Measurements from ENCODE around the gene TBX4. TPM values are rescaled to one million over a fixed set of nuclear protein-coding genes. Genes with fewer than 3 reads are reported as not detected.
"Not testable (repeated sequence)": the region's sequence is repeated elsewhere in the genome, so short reads cannot be mapped to it uniquely, and the experiment has no call there.

Gene TBX4
- total and polyA plus RNA-seq, 5 donors: 0.11 TPM; not detected in 4

DNA sequence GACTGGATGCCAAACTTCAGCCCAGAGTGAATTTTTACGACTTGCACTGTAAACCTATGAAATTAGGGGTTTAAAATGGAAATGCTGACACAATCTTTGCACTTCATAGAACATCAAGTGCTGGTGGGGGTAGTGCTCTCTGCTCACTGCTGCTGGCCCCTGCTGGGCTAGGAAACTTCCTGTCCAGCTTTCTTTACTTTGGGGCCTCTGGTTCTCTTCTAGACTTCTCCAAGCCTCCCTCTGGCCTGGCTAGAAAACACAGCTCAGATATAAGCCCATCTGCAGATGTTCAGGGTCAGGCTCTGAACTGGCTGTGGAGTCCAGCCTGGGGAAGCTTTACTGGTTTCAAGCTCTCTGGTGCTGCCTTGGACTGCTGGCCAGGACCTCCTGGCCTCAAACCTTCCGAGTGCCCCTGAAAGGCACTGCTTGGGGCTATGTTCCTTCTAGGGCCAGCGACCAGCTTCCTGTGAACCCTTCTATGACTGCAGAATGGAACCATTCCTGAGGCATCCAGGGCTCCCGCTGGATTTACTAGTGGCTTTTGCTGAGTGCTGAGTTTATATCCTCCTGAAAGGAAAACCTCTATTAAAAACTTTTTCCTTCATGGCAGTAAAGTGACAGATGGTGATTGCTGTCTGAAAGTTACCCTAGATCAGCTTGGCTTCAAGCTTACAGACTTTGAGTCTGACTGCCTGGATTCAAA lies 59.4 kb downstream of the TBX4 start:
- intact Hi-C loops (cut with DNase I): no loop called here
- H3K4me3 ChIP-seq (ENCODE audit: low read length): no peak overlapping the region
- H3K27ac ChIP-seq (ENCODE audit: low read length): no peak overlapping the region
- no peaks in the 10 kb centered on the region for H3K9me3 ChIP-seq (ENCODE audit: control insufficient read depth, low read length)
- no peak for DNase-seq
- WGBS: 83% methylated on average over 4 of the region's 4 CpGs
- ATAC-seq: no peak
- no peaks in the 10 kb centered on the region for H3K4me1 ChIP-seq (ENCODE audit: control insufficient read depth, insufficient read depth, low read length)
- no peaks in the 10 kb centered on the region for H3K27me3 ChIP-seq (ENCODE audit: control insufficient read depth, insufficient read depth)

DNA sequence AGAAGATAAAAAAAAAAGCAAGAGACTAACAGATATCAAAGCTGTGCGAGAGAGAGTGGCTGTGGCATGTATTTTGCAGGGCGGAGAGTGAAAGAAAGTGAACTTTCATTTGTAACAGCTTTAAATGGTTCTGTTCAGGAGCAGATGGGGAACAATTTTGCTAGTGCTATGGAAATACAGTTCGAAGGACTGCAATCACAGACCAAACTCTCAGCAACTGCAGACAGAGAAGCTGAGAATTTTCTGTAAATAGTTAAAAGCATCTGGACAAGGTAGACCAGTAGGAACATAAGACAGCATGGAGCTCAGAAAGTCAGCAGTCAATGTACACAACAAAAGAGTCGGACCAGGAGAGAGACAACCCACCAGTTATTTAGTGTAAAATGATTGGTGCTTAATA lies 62.3 kb downstream of the TBX4 start:
- ATAC-seq (no peak), DNase-seq (no peak)
- intact Hi-C loops (cut with DNase I): no loop called here
- H3K4me1 ChIP-seq (ENCODE audit: control insufficient read depth, insufficient read depth, low read length): no peaks in the 10 kb centered on the region
- no peak overlapping the region for H3K27ac ChIP-seq (ENCODE audit: low read length)
- 70% methylated on average over 4 of the region's 4 CpGs for WGBS
- no peaks in the 10 kb centered on the region for H3K27me3 ChIP-seq (ENCODE audit: control insufficient read depth, insufficient read depth)
- H3K4me3 ChIP-seq (ENCODE audit: low read length): no peak overlapping the region
- H3K9me3 ChIP-seq (ENCODE audit: control insufficient read depth, low read length): no peaks in the 10 kb centered on the region

DNA sequence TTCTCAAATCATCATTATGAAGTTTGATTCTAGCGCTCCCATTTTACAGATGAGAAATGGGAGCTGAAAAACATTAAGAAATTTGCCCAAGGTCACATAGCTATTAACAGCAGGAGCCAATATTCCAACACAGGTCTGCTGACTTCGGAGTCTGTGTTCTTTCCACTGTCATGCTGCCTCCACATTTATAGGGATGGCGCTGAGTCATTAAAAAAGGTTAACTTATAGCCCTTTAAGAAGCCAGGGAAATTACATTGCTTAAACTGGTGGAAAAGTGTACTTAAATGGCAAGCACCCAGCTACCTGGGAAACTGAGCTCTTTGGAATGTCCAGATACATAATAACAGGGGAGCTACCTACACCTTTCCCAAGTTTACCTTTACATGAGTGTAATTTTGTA lies 65.0 kb downstream of the TBX4 start:
- no peaks in the 10 kb centered on the region for H3K9me3 ChIP-seq (ENCODE audit: control insufficient read depth, low read length)
- intact Hi-C loops (cut with DNase I): no loop called here
- H3K4me1 ChIP-seq (ENCODE audit: control insufficient read depth, insufficient read depth, low read length): no peaks in the 10 kb centered on the region
- no peak overlapping the region for H3K4me3 ChIP-seq (ENCODE audit: low read length)
- H3K27ac ChIP-seq (ENCODE audit: low read length): no peak overlapping the region
- H3K27me3 ChIP-seq (ENCODE audit: control insufficient read depth, insufficient read depth): no peaks in the 10 kb centered on the region
- WGBS: 94% methylated on average over 3 of the region's 3 CpGs
- DNase-seq: no peak
- ATAC-seq: no peak

DNA sequence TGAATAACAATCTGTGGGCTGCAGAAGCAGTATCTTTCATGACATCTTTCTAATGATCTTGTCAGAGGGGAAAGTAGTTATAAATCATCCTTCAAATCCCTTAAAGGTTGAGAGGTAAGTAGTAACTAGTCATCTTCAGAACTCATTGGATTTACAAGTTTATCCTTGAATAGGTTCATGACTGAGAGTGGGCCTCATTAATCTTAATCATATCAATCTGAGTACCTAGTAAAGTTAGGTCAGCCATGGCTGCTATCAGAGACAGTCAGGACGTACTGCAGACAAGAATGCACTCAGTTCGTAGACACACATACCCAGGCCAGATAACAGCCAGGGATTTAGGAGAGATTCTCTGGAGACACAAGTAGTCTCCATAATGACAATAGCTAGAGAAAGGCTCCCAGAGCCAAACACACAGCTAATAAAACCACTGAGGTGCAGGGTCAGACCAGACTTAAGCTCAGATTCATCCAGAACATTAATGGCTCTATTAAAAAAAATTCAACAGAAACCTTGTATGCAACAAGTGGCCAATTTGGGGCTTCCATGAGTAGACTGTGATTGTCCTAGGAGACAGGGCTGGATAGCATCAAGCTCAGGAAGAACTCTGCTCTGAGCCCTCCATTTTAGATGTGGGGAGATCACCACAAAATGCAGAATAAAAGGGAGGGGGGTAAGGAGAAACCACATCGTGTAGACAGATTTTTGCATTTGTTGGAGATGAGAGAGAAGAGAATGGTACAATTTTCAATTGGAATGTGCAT lies 65.8 kb downstream of the TBX4 start:
- no peak for DNase-seq
- no peak overlapping the region for H3K27ac ChIP-seq (ENCODE audit: low read length)
- H3K9me3 ChIP-seq (ENCODE audit: control insufficient read depth, low read length): no peaks in the 10 kb centered on the region
- H3K4me3 ChIP-seq (ENCODE audit: low read length): no peak overlapping the region
- H3K4me1 ChIP-seq (ENCODE audit: control insufficient read depth, insufficient read depth, low read length): no peaks in the 10 kb centered on the region
- no peak for ATAC-seq
- intact Hi-C loops (cut with DNase I): no loop called here
- H3K27me3 ChIP-seq (ENCODE audit: control insufficient read depth, insufficient read depth): no peaks in the 10 kb centered on the region
- WGBS: 38% methylated on average over 3 of the region's 3 CpGs

DNA sequence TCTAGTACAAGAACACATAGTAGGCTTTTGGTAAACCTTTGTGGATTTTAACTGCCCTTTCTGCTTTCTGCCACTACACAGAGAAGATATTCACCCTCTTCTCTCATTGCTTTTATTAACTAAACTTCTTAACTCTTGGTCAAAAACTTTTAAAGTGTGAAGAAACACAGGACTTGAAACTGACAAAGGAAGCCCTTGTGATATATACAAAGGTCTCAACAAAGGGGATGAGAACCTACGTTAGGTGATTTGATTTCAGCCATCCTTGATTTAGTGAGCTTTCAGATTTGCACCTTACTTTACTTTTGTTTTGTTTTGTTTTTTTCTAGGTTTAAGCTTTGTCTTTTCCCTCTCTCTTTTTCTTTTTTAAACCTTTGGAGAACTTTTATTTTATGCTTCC lies 66.9 kb downstream of the TBX4 start:
- Histone ChIP-seq H3K9me3 (ENCODE audit: control insufficient read depth, low read length) (no peaks in the 10 kb centered on the region), H3K27ac (ENCODE audit: low read length) (no peak overlapping the region), H3K27me3 (ENCODE audit: control insufficient read depth, insufficient read depth) (no peaks in the 10 kb centered on the region), H3K4me1 (ENCODE audit: control insufficient read depth, insufficient read depth, low read length) (no peaks in the 10 kb centered on the region), H3K4me3 (ENCODE audit: low read length) (no peak overlapping the region)
- no peak for ATAC-seq
- intact Hi-C loops (cut with DNase I): no loop called here
- DNase-seq: no peak
- WGBS: 54% methylated on average over 1 of the region's 1 CpG

DNA sequence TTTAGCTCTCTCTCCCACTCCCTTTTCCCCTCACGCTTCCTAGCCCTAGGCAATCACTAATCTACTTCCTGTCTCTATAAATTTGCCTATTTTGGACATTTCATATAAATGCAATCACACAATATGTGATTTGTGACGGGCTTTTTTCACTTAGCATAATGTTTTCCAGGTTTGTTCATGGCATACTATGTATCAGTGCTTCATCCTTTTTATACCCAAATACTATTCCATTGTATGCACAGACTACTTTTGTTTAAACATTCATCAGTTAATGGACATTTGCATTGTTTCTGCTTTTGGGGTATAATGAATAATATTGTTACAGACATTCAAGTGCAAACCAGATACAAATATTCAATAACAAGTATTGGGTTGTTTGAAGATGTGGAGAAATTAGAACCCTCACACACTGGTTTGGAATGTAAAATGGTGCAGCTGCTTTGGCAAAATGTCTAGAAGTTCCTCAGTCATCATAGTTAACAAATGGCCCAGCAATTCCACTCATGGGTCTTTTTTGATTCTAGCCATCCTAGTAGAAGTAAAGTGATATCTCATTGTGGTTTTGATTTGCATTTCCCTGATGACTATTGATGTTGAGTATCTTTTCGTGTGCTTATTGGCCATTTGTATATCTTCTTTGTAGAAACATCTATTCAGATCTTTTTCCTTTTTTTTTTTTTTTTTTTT lies 67.7 kb downstream of the TBX4 start:
- H3K9me3 ChIP-seq (ENCODE audit: control insufficient read depth, low read length): no peaks in the 10 kb centered on the region
- no peak overlapping the region for H3K27ac ChIP-seq (ENCODE audit: low read length)
- WGBS: 56% methylated on average over 3 of the region's 3 CpGs
- ATAC-seq (no peak), DNase-seq (no peak)
- no peaks in the 10 kb centered on the region for H3K27me3 ChIP-seq (ENCODE audit: control insufficient read depth, insufficient read depth)
- no peak overlapping the region for H3K4me3 ChIP-seq (ENCODE audit: low read length)
- H3K4me1 ChIP-seq (ENCODE audit: control insufficient read depth, insufficient read depth, low read length): no peaks in the 10 kb centered on the region
- intact Hi-C loops (cut with DNase I): no loop called here

DNA sequence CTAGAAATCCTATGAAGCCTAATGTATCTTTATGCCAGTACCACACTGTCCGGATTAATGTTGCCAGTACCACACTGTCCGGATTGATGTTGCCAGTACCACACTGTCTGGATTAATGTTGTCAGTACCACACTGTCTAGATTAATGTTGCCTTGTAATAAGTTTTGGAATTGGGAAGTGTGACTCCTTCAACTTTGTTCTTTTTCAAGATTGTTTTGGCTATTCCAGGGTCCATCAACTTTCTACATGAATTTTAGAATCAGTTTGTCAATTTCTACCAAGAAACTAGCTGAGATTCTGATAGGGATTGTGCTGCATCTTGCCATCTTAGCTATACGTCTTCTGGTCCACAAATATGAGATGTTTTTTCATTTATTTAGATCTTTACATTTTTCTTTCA lies 68.7 kb downstream of the TBX4 start:
- Histone ChIP-seq H3K9me3 (ENCODE audit: control insufficient read depth, low read length) (no peaks in the 10 kb centered on the region), H3K4me3 (ENCODE audit: low read length) (no peak overlapping the region), H3K27me3 (ENCODE audit: control insufficient read depth, insufficient read depth) (no peaks in the 10 kb centered on the region), H3K4me1 (ENCODE audit: control insufficient read depth, insufficient read depth, low read length) (no peaks in the 10 kb centered on the region), H3K27ac (ENCODE audit: low read length) (no peak overlapping the region)
- DNase-seq: no peak
- no peak for ATAC-seq
- WGBS: 81% methylated on average over 3 of the region's 3 CpGs
- intact Hi-C loops (cut with DNase I): no loop called here

DNA sequence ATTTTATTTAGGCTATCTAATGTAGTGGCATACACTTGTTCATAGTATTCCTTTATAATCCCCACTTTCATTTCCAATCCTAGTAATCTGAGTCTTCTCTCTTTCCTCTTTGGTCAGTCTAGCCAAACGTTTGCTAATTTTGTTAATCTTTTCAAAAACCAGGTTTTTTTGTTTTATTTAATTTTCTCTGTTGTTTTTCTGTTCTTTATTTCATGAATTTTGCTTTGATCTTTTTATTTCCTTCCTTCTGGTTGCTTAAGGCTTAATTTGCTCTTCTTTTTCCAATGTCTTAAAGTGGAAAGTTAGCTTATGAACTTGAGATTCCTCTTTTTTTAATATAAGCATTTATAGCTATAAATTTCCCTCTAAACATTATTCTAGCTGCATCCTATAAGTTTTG lies 69.9 kb downstream of the TBX4 start:
- H3K27me3 ChIP-seq (ENCODE audit: control insufficient read depth, insufficient read depth): no peaks in the 10 kb centered on the region

DNA sequence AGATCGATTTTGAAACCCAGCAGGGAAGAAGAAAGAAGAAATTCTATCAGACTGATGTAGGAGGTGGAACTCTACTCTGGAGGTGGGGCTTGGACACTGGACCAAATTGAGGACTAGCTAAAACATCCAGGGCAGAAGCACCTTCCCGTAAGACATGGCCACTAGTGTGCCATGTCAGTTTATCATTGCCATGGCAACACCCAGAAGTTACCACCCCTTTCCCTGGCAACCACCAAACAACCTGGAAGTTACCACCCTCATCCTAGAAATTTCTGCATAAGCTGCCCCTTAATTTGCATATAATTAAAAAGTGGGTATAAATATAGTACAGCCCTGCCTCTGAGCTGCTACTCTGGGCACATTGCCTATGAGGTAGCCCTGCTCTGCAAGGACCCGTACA lies 72.1 kb downstream of the TBX4 start:
- Histone ChIP-seq H3K27ac (ENCODE audit: low read length) (no peak overlapping the region), H3K27me3 (ENCODE audit: control insufficient read depth, insufficient read depth) (no peaks in the 10 kb centered on the region), H3K4me1 (ENCODE audit: control insufficient read depth, insufficient read depth, low read length) (no peaks in the 10 kb centered on the region), H3K4me3 (ENCODE audit: low read length) (no peak overlapping the region), H3K9me3 (ENCODE audit: control insufficient read depth, low read length) (no peaks in the 10 kb centered on the region)
- 72% methylated on average over 3 of the region's 3 CpGs for WGBS
- no peak for DNase-seq
- no peak for ATAC-seq
- intact Hi-C loops (cut with DNase I): no loop called here

More for the DNA sequence above, 69.9 kb downstream of the TBX4 start:
- DNase-seq (no peak), ATAC-seq (no peak)
- Histone ChIP-seq H3K27ac (ENCODE audit: low read length) (no peak overlapping the region), H3K9me3 (ENCODE audit: control insufficient read depth, low read length) (no peaks in the 10 kb centered on the region), H3K4me1 (ENCODE audit: control insufficient read depth, insufficient read depth, low read length) (no peaks in the 10 kb centered on the region), H3K4me3 (ENCODE audit: low read length) (no peak overlapping the region)
- intact Hi-C loops (cut with DNase I): no loop called here
- 59% methylated on average over 1 of the region's 1 CpG for WGBS

DNA sequence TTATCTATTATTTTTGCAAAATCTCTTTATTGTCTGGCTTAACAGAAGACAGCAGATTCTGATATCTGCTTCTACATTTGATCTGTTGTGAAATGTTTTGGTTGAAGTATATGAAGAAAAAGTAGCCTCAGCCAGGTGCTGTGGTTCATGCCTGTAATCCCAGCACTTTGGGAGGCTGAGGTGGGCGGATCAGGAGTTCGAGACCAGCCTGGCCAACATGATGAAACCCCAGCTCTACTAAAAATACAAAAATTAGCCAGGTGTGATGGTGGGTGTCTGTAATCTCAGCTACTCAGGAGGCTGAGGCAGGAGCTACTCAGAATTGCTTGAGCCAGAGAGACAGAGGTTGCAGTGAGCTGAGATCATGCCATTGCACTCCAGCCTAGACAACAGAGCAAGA lies 75.2 kb downstream of the TBX4 start:
- DNase-seq; H3K4me3 ChIP-seq (ENCODE audit: low read length); H3K27me3 ChIP-seq (ENCODE audit: control insufficient read depth, insufficient read depth); ATAC-seq; H3K27ac ChIP-seq (ENCODE audit: low read length); H3K4me1 ChIP-seq (ENCODE audit: control insufficient read depth, insufficient read depth, low read length); H3K9me3 ChIP-seq (ENCODE audit: control insufficient read depth, low read length); intact Hi-C loops (cut with DNase I): not testable (repeated sequence)
- 92% methylated on average over 2 of the region's 2 CpGs for WGBS

DNA sequence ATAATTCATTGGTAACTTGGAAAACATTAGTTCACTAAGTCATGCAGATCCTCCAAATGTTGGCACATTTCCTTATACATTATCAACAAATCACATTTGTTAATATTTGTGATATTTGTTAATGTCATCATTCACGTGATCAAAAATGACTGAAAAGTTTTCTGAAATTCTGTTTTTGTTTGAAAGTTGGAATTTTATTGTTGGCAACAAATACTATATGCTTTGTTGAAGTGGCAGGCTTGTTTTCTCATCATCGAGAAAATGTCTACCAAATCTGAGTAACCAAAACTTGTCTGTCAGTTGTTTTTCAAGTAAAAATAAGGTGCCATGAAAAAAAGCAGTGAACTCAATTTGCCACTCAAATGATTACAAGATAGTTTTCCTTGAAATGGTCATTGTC lies 75.9 kb downstream of the TBX4 start:
- Histone ChIP-seq H3K9me3 (ENCODE audit: control insufficient read depth, low read length) (no peaks in the 10 kb centered on the region), H3K4me1 (ENCODE audit: control insufficient read depth, insufficient read depth, low read length) (no peaks in the 10 kb centered on the region), H3K27ac (ENCODE audit: low read length) (no peak overlapping the region), H3K27me3 (ENCODE audit: control insufficient read depth, insufficient read depth) (no peaks in the 10 kb centered on the region), H3K4me3 (ENCODE audit: low read length) (no peak overlapping the region)
- DNase-seq (no peak), ATAC-seq (no peak)
- 78% methylated on average over 2 of the region's 2 CpGs for WGBS
- intact Hi-C loops (cut with DNase I): no loop called here
